ENCODE measurements around the gene CDCA3.

Gene CDCA3

DNA sequence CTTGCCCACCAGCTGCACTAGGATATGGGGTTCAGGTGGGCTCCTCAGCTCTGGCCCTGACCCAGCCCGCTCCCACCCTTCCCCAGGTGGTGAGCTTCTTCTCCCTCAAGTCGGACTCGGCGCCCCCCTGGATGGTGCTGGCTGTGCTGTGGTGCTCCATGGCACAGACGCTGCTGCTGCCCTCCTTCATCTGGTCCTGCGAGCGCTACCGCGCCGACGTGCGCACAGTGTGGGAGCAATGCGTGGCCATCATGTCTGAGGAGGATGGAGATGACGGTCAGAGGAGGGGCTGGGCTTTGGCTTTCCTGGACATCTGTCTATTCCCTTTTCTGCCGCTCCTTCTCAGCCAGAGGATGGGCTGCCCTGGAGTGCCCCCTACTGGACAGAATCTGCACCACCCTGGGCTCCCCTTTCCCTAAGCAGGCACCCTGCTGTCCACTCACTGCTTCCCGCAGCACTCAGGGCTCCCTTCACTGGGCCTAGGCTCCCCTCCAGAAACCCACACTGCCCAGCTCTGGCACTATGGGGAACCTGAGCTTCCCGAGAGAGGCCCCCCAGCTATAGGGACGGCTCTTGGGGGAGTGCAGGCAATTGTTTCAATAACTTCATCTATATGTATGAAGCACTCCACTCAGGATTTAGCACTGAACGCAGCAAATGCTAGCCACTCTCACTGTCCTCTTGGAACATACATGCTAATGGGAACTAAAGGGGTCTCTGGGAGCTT lies 25.5 kb downstream of the CDCA3 start:
- Mint-ChIP-seq H3K27me3 (peaks cover 21% of the 10 kb centered on the region), H3K9me3 (ENCODE audit: low read depth) (no peaks in the 10 kb centered on the region), H3K36me3 (no peaks in the 10 kb centered on the region), H3K27ac (no peak overlapping the region), H3K4me3 (no peak overlapping the region), H3K4me1 (ENCODE audit: low read depth) (peaks cover 28% of the 10 kb centered on the region)

DNA sequence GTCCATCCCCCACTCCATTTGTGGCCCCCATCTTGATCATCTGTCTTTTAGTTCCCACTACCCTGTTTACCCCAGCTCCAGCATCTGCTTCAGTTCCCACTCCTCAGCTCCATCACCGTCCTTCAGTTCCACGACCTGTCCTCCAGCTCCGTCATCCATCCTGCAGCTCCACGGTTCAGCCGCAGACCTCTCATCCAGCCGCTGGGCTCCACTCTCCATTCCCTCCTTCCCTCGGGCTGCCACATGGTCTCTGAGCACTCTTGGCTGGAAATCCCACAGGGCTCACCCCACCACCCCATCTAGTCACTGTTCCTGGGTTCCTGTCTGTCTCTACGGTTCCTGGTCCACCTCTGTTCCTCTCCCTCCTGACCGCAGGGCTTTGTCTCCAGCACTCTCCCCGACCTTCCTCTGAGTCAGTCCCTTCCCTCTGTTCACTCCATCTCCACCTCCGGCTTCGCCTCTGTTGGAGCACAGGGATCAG lies 26.1 kb downstream of the CDCA3 start:
- Mint-ChIP-seq H3K36me3 (no peaks in the 10 kb centered on the region), H3K9me3 (ENCODE audit: low read depth) (no peaks in the 10 kb centered on the region), H3K4me3 (no peak overlapping the region), H3K4me1 (ENCODE audit: low read depth) (peaks cover 28% of the 10 kb centered on the region), H3K27me3 (peaks cover 22% of the 10 kb centered on the region), H3K27ac (no peak overlapping the region)

GRCh38 chr12:6824085-6824775 lies 26.9 kb downstream of the CDCA3 start:
- Mint-ChIP-seq H3K27me3 (peaks cover 22% of the 10 kb centered on the region), H3K27ac (no peak overlapping the region), H3K4me3 (no peak overlapping the region), H3K9me3 (ENCODE audit: low read depth) (no peaks in the 10 kb centered on the region), H3K36me3 (no peaks in the 10 kb centered on the region), H3K4me1 (ENCODE audit: low read depth) (peaks cover 25% of the 10 kb centered on the region)

- Mint-ChIP-seq H3K27ac (no peak overlapping the region), H3K9me3 (ENCODE audit: low read depth) (no peaks in the 10 kb centered on the region), H3K36me3 (no peaks in the 10 kb centered on the region), H3K4me3 (no peak overlapping the region), H3K4me1 (ENCODE audit: low read depth) (peaks cover 20% of the 10 kb centered on the region), H3K27me3 (peaks cover 22% of the 10 kb centered on the region)
These were observed 27.7 kb downstream of the CDCA3 start for GRCh38 chr12:6823182-6824084.

DNA sequence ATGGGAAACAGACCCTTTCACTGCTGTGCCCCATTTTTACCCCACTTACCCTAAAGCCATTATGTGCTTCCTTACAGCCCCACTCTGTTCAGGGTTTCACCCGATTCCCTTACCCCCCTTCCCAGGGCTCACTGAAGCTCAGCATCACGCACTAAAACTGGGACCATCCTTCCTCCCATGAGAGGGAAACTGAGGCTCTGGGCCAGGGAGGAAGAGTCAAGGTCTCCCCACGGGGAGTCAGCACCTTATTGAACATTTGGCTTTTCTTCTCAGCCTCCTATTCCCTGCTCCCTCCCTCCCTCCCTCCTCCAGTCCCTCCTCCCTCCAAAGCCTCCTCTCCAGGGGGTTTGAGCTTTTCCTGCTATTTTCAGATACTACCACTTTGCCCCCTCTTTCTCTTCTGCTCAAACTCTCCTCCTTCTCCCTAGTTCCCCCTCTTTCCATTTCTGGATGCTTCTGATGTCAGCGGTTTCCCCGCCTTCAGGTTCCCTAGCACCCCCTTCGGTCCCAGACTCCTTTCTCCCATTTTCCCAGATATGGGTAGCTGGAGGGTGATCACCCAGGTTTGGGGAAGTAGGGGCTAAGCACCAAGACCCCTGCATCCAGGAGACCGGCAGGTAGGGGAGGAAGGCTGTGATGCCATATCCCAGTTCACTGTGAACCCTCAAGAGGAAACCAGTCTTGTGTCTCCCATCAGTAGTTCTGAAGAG lies 28.5 kb downstream of the CDCA3 start:
- peaks cover 17% of the 10 kb centered on the region for H3K4me1 Mint-ChIP-seq (ENCODE audit: low read depth)
- H3K27ac Mint-ChIP-seq = no peak overlapping the region
- H3K4me3 Mint-ChIP-seq = peak overlapping the region; percentile 27
- H3K27me3 Mint-ChIP-seq = peaks cover 22% of the 10 kb centered on the region
- H3K36me3 Mint-ChIP-seq = no peaks in the 10 kb centered on the region
- no peaks in the 10 kb centered on the region for H3K9me3 Mint-ChIP-seq (ENCODE audit: low read depth)

DNA sequence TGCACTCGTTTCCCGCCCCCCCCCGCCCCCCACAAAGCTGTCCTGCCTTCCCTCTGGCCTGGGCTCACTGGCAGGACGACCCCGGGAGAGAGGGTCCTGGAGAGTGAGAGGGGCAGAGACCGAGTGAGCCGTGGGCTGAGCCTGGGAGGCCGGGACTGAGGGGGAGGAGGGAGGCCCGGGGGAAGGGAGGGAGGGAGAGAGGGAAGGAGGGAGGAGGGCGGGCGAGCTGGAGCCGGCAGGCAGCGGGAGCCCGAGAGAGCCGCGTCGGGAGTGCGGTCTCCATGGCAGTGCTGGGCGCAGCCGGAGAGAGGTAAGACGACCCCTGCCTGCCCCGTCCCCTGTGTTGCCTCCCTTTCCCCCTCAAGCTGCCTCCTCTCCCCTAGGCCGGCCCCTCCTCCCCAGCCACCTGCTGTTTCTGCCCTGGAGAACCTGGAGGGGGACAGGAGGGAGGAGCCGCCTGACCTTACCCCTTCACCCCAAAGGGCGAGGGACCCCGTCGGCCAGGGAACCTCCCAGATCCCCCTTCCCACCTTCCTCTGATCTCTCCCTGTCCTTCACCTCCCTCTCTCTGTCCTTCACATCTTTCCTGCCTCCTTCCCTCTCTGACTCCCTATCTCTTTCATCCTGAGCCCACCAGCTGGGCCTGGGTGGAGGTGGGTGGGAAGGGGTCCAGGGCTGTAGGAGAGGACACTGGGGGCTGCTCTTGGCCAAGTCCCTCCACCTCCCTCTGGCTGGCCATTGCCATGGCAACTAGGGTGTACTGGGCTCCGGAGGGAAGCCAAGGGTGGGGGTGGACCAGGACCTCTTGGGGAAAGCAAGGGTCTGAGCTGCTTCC lies 29.3 kb downstream of the CDCA3 start, which contains the start of gene GPR162:
Gene GPR162 (plus strand): TSS at position 231 of the 835 bp plus-strand sequence. CDS start 2,078 bp downstream, outside the sequence.
- Mint-ChIP-seq H3K4me1 (ENCODE audit: low read depth) (peaks cover 13% of the 10 kb centered on the region), H3K4me3 (peak within 1 kb of the TSS; percentile 63), H3K36me3 (no peaks in the 10 kb centered on the region), H3K9me3 (ENCODE audit: low read depth) (no peaks in the 10 kb centered on the region), H3K27me3 (peaks cover 20% of the 10 kb centered on the region), H3K27ac (no peak within 1 kb of the TSS)

- H3K36me3 Mint-ChIP-seq = no peaks in the 10 kb centered on the region
- peaks cover 15% of the 10 kb centered on the region for H3K27me3 Mint-ChIP-seq
- no peak overlapping the region for H3K4me3 Mint-ChIP-seq
- H3K27ac Mint-ChIP-seq = no peak overlapping the region
- H3K9me3 Mint-ChIP-seq (ENCODE audit: low read depth) = no peaks in the 10 kb centered on the region
- peaks cover 10% of the 10 kb centered on the region for H3K4me1 Mint-ChIP-seq (ENCODE audit: low read depth)
These were observed 30.9 kb downstream of the CDCA3 start for GRCh38 chr12:6820166-6820565.

DNA sequence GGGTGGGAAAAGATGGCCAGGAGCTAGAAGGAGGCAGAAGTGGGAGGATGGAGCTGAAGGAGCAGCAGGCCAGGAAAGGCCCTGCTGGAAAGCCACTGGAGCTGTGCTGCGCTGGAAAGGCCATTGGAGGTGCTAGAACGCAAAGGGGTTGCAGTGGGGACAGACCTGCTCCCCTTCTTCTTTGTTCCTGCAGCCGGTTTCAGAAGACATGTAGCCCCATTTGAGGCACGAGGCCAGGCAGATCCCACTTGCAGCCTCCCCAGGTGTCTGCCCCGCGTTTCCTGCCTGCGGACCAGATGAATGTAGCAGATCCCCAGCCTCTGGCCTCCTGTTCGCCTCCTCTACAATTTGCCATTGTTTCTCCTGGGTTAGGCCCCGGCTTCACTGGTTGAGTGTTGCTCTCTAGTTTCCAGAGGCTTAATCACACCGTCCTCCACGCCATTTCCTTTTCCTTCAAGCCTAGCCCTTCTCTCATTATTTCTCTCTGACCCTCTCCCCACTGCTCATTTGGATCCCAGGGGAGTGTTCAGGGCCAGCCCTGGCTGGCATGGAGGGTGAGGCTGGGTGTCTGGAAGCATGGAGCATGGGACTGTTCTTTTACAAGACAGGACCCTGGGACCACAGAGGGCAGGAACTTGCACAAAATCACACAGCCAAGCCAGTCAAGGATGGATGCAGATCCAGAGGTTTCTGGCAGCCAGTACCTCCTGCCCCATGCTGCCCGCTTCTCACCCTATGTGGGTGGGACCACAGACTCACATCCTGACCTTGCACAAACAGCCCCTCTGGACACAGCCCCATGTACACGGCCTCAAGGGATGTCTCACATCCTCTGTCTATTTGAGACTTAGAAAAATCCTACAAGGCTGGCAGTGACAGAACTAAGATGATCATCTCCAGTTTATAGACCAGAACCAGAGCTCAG lies 31.7 kb downstream of the CDCA3 start:
- H3K9me3 Mint-ChIP-seq (ENCODE audit: low read depth) = no peaks in the 10 kb centered on the region
- H3K27me3 Mint-ChIP-seq = peaks cover 9% of the 10 kb centered on the region
- no peak overlapping the region for H3K4me3 Mint-ChIP-seq
- H3K27ac Mint-ChIP-seq = no peak overlapping the region
- H3K36me3 Mint-ChIP-seq = no peaks in the 10 kb centered on the region
- peaks cover 10% of the 10 kb centered on the region for H3K4me1 Mint-ChIP-seq (ENCODE audit: low read depth)

GRCh38 chr12:6818645-6819044 lies 32.4 kb downstream of the CDCA3 start:
- peaks cover 10% of the 10 kb centered on the region for H3K4me1 Mint-ChIP-seq (ENCODE audit: low read depth)
- no peaks in the 10 kb centered on the region for H3K9me3 Mint-ChIP-seq (ENCODE audit: low read depth)
- H3K4me3 Mint-ChIP-seq = no peak overlapping the region
- H3K36me3 Mint-ChIP-seq = no peaks in the 10 kb centered on the region
- H3K27me3 Mint-ChIP-seq = peaks cover 8% of the 10 kb centered on the region
- no peak overlapping the region for H3K27ac Mint-ChIP-seq

- Mint-ChIP-seq H3K9me3 (ENCODE audit: low read depth) (no peaks in the 10 kb centered on the region), H3K4me3 (no peak overlapping the region), H3K4me1 (ENCODE audit: low read depth) (peaks cover 10% of the 10 kb centered on the region), H3K27ac (no peak overlapping the region), H3K27me3 (peaks cover 8% of the 10 kb centered on the region), H3K36me3 (no peaks in the 10 kb centered on the region)
These were observed 32.9 kb downstream of the CDCA3 start for GRCh38 chr12:6818222-6818621.

DNA sequence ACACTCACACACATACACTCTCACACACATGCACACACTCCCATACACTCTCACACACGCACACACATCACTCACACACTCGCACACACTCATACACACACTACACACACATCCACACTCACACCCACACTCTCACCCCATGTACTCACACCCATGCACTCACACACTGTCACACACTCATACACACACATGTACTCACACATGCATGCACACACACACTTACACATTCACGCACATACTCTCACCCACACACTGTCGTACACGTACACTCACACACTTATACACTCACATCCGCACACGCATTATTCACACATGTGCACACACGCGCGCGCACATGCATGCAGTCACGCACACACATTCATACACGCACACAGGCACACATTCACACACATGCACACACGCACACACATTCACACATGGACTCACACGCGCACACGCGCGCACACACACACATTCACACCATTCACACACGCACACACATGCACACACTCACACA lies 33.4 kb downstream of the CDCA3 start:
- H3K4me1 Mint-ChIP-seq (ENCODE audit: low read depth) = peaks cover 10% of the 10 kb centered on the region
- no peak overlapping the region for H3K4me3 Mint-ChIP-seq
- H3K27me3 Mint-ChIP-seq = peaks cover 5% of the 10 kb centered on the region
- H3K9me3 Mint-ChIP-seq (ENCODE audit: low read depth) = no peaks in the 10 kb centered on the region
- H3K36me3 Mint-ChIP-seq = no peaks in the 10 kb centered on the region
- H3K27ac Mint-ChIP-seq = no peak overlapping the region

DNA sequence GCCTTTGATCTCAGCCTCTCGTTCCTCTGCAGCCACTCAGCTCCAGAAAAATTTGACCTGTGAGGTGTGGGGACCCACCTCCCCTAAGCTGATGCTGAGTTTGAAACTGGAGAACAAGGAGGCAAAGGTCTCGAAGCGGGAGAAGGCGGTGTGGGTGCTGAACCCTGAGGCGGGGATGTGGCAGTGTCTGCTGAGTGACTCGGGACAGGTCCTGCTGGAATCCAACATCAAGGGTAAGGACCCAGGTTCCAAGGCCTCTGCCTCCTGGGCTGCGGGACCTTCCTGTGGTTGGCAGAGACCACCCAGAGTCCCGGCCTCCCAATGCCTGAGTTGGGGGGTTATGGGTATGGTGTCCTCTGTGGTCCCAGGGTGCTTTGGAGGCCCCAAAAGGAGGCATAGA lies 34.0 kb downstream of the CDCA3 start:
- Mint-ChIP-seq H3K27me3 (peaks cover 3% of the 10 kb centered on the region), H3K36me3 (no peaks in the 10 kb centered on the region), H3K4me3 (no peak overlapping the region)

GRCh38 chr12:6816598-6816997 lies 34.5 kb downstream of the CDCA3 start:
- Mint-ChIP-seq H3K9me3 (ENCODE audit: low read depth) (no peaks in the 10 kb centered on the region), H3K4me1 (ENCODE audit: low read depth) (peaks cover 7% of the 10 kb centered on the region), H3K4me3 (no peak overlapping the region), H3K36me3 (no peaks in the 10 kb centered on the region), H3K27ac (no peak overlapping the region), H3K27me3 (peaks cover 3% of the 10 kb centered on the region)

More for the DNA sequence above, 34.0 kb downstream of the CDCA3 start:
- Mint-ChIP-seq H3K9me3 (ENCODE audit: low read depth) (no peaks in the 10 kb centered on the region), H3K27ac (no peak overlapping the region), H3K4me1 (ENCODE audit: low read depth) (peaks cover 10% of the 10 kb centered on the region)
